ENCODE results near the gene PEDS1. TPM values are rescaled to one million over a fixed set of nuclear protein-coding genes. Genes with fewer than 3 reads are reported as not detected.

The PEDS1 gene
- total RNA-seq, 1 donor from 2014 or later: 27.8 TPM

DNA sequence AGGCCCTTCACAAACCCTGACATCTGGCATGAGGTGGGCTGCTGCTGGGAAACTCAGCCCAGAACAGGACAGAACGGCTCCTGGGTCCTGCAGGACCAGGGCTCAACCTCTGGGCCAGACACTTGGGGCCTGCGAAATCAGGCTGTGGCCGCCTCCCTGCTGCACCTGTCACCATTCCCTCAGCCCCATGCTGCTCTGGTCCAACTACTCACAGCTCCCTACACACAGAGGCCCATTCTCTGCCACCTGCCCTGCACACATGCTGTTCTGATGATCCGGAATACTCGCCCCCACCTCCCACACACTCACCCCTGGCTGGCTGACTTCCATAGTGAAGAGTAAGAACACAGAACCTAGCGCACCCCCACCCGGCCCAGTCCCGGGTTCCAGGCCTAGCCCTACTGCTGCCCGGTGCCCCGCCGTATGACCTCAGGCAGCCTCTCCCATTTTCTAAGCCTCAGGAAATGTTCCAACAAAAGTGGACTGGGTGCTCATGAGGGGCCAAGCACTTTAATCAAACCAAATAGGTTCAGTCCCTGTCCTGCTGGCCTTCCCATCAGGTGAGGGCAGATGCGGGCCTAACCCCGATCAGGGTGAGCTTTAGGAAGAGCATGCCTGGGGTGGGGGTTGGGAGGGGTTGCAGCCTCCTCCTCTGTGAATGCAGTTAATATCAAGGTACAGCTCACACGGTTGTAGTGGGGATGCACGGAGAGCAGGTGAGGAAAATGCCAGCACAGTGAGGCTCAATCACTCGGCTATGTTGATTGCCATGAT, 3.9 kb downstream of the PEDS1 start:
- DNase-seq: no peak

GRCh38 chr20:50146732-50147662, 6.5 kb downstream of the PEDS1 start:
- peak overlapping the region; percentile 26 for H3K4me3 ChIP-seq
- H3K27ac ChIP-seq: peak overlapping the region; percentile 84
- DNase-seq: peak; percentile 69
- H3K27me3 ChIP-seq (ENCODE audit: low read depth): no peaks in the 10 kb centered on the region
- peak; percentile 41 to 70 for ATAC-seq
- intact Hi-C loops (cut with DNase I): no loop called here
- peaks cover 25% of the 10 kb centered on the region for H3K36me3 ChIP-seq
- TF ChIP-seq, protein P1, sequence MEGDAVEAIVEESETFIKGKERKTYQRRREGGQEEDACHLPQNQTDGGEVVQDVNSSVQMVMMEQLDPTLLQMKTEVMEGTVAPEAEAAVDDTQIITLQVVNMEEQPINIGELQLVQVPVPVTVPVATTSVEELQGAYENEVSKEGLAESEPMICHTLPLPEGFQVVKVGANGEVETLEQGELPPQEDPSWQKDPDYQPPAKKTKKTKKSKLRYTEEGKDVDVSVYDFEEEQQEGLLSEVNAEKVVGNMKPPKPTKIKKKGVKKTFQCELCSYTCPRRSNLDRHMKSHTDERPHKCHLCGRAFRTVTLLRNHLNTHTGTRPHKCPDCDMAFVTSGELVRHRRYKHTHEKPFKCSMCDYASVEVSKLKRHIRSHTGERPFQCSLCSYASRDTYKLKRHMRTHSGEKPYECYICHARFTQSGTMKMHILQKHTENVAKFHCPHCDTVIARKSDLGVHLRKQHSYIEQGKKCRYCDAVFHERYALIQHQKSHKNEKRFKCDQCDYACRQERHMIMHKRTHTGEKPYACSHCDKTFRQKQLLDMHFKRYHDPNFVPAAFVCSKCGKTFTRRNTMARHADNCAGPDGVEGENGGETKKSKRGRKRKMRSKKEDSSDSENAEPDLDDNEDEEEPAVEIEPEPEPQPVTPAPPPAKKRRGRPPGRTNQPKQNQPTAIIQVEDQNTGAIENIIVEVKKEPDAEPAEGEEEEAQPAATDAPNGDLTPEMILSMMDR (IDR thresholded peaks at IDR 0.05): no peak
- H3K9me3 ChIP-seq: no peaks in the 10 kb centered on the region
- peaks cover 96% of the 10 kb centered on the region for H3K4me1 ChIP-seq

More for the DNA sequence above, 3.9 kb downstream of the PEDS1 start:
- intact Hi-C loops (cut with DNase I): no loop called here
- H3K36me3 ChIP-seq: peaks cover 11% of the 10 kb centered on the region
- ATAC-seq: no peak
- TF ChIP-seq, protein P1 (IDR thresholded peaks at IDR 0.05): no peak
- H3K9me3 ChIP-seq: no peaks in the 10 kb centered on the region
- peaks cover 85% of the 10 kb centered on the region for H3K4me1 ChIP-seq
- no peaks in the 10 kb centered on the region for H3K27me3 ChIP-seq (ENCODE audit: low read depth)
- H3K4me3 ChIP-seq: no peak overlapping the region
- peak overlapping the region; percentile 3 for H3K27ac ChIP-seq

GRCh38 chr20:50146214-50146613, 7.3 kb downstream of the PEDS1 start:
- H3K9me3 ChIP-seq: no peaks in the 10 kb centered on the region
- H3K27me3 ChIP-seq (ENCODE audit: low read depth): no peaks in the 10 kb centered on the region
- TF ChIP-seq, protein P1 (IDR thresholded peaks at IDR 0.05): no peak
- peaks cover 96% of the 10 kb centered on the region for H3K4me1 ChIP-seq
- H3K36me3 ChIP-seq: peaks cover 33% of the 10 kb centered on the region
- intact Hi-C loops (cut with DNase I): no loop called here
- H3K4me3 ChIP-seq: peak overlapping the region; percentile 26
- no peak for ATAC-seq
- no peak for DNase-seq
- H3K27ac ChIP-seq: peak overlapping the region; percentile 84

DNA sequence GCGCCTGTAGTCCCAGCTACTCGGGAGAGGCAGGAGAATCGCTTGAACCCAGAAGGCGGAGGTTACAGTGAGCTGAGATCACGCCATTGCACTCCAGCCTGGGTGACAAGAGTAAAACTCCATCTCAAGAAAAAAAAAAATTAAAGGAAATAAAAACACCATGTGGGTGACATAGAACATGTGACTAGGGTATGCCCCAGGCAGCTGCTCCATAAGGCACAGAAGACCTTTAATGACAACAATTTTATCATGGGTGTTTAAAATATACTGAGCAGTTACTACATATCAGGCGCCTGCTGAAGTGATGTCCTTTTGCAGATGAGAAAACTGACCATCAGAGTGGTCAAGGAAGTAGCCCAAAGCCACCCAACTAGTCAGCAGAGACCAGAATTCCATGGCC, 8.0 kb downstream of the PEDS1 start:
- intact Hi-C loops (cut with DNase I): no loop called here
- TF ChIP-seq, protein P1 (IDR thresholded peaks at IDR 0.05): no peak

DNA sequence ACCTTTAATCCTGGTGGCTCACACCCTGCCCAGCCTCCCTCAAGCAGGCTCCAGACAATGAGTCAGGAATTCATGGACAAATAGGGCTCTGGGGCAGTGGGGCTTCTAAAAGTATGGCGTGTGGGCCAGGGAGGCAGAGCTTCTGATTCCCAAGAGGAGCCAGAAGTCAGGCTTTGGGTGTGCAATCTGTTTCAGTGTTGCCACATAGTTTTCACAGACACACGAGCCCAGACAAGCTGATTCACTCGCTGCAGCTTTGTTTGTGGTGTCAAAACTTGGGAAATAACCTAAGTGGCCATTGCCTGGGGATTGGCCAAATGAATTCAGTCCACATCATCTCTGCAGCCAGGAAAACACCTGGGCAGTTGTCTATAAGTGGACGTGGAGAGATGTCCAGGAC, 9.2 kb downstream of the PEDS1 start:
- DNase-seq: no peak
- TF ChIP-seq, protein P1 (IDR thresholded peaks at IDR 0.05): no peak
- Histone ChIP-seq H3K27me3 (ENCODE audit: low read depth) (no peaks in the 10 kb centered on the region), H3K4me3 (no peak overlapping the region), H3K9me3 (no peaks in the 10 kb centered on the region), H3K36me3 (peaks cover 49% of the 10 kb centered on the region), H3K4me1 (peaks cover 85% of the 10 kb centered on the region), H3K27ac (peak overlapping the region; percentile 38)
- ATAC-seq: peak; percentile 19 to 50
- intact Hi-C loops (cut with DNase I): no loop called here

More for the DNA sequence above, 8.0 kb downstream of the PEDS1 start:
- no peak for ATAC-seq
- Histone ChIP-seq H3K27ac (no peak overlapping the region), H3K9me3 (no peaks in the 10 kb centered on the region), H3K27me3 (ENCODE audit: low read depth) (no peaks in the 10 kb centered on the region), H3K4me1 (peaks cover 96% of the 10 kb centered on the region), H3K36me3 (peaks cover 40% of the 10 kb centered on the region), H3K4me3 (no peak overlapping the region)
- DNase-seq: no peak
